Endodermal cell (in vitro differentiated cells): ENCODE data around the gene SBNO2. TPM values are rescaled to one million over a fixed set of nuclear protein-coding genes. Genes with fewer than 3 reads are reported as not detected.

Source experiments
- DNase-seq: peaks from one replicate; pipeline ENCODE4 v3.0.0-alpha.2; 2017
- H3K27ac ChIP-seq: 2 replicates; pipeline ENCODE4 v1.5.1; 2013; ENCODE audit warnings: mild to moderate bottlenecking, low read depth, low read length, moderate library complexity
- H3K27me3 ChIP-seq: 2 replicates; pipeline ENCODE4 v1.6.1; 2013; ENCODE audit warnings: mild to moderate bottlenecking, low read length, moderate library complexity; ENCODE audit not compliant: insufficient read depth, control insufficient read depth, poor library complexity, severe bottlenecking
- H3K36me3 ChIP-seq: 2 replicates; pipeline ENCODE4 v1.7.0; 2013; ENCODE audit warnings: mild to moderate bottlenecking, low read length, moderate library complexity; ENCODE audit not compliant: control insufficient read depth, insufficient read depth
- H3K4me1 ChIP-seq: one replicate; pipeline ENCODE4 v1.7.0; 2013; ENCODE audit warnings: low read length; ENCODE audit not compliant: control insufficient read depth, insufficient read depth
- H3K4me3 ChIP-seq: 2 replicates; pipeline ENCODE4 v1.5.1; 2013; ENCODE audit warnings: mild to moderate bottlenecking, low read length, moderate library complexity
- H3K9ac ChIP-seq: 2 replicates; pipeline ENCODE4 v1.6.1; 2013; ENCODE audit warnings: mild to moderate bottlenecking, low read length, moderate library complexity; ENCODE audit not compliant: poor library complexity, severe bottlenecking; ENCODE audit errors: extremely low read depth
- H3K9me3 ChIP-seq: 2 replicates; pipeline ENCODE4 v1.6.1; 2013; ENCODE audit warnings: mild to moderate bottlenecking, low read length, moderate library complexity; ENCODE audit not compliant: control insufficient read depth
- H3K27ac Mint-ChIP-seq: 2 replicates; pipeline ENCODE4 v1.8.0; 2020; ENCODE audit warnings: mixed read lengths
- H3K27me3 Mint-ChIP-seq: 2 replicates; pipeline ENCODE4 v1.8.0; 2021; ENCODE audit warnings: mild to moderate bottlenecking, mixed read lengths; ENCODE audit not compliant: insufficient read depth
- H3K36me3 Mint-ChIP-seq: 2 replicates; pipeline ENCODE4 v1.8.0; 2020; ENCODE audit warnings: low read depth, mixed read lengths
- H3K4me1 Mint-ChIP-seq: 2 replicates; pipeline ENCODE4 v1.8.0; 2020; ENCODE audit warnings: mixed read lengths
- H3K4me3 Mint-ChIP-seq: 2 replicates; pipeline ENCODE4 v1.8.0; 2020; ENCODE audit warnings: mild to moderate bottlenecking, moderate library complexity, mixed read lengths
- H3K9me3 Mint-ChIP-seq: 2 replicates; pipeline ENCODE4 v1.8.0; 2020; ENCODE audit warnings: mild to moderate bottlenecking, mixed read lengths
- CTCF ChIP-seq: fragments of 200-600 bp; sonication (generic); conservative IDR thresholded peaks from 2 replicates; pipeline ENCODE4 v1.5.0; 2021; ENCODE audit warnings: antibody characterized with exemption, mild to moderate bottlenecking
- WGBS, 2 experiments: methylation state at CpG; one replicate each; pipeline versions ENCODE4 v1.1.5 to v1.1.7; 2013; ENCODE audit warnings: missing lambda C conversion rate in 2 of 2, mixed read lengths in 1 of 2; ENCODE audit not compliant: insufficient coverage in 1 of 2, insufficient read length in 1 of 2; 5-methylcytosine and 5-hydroxymethylcytosine counted together
- total RNA-seq, 2 donors: library from RNA; stranded (reverse); fragmentation: NEBNext Ultra II Directional in 1 of 2; extraction: Animal tissue kit (Norgen Biotek cat#: 25700) in 1 of 2; gene quantifications; 2 replicates in 1 of 2; 3 replicates in 1 of 2; pipeline ENCODE4 v1.2.1, GENCODE V29; 2021

Gene SBNO2
- total RNA-seq, 2 donors from 2014 or later = 43.3 to 50.4 TPM

GRCh38 chr19:1069009-1069779 is 104.9 kb downstream of the SBNO2 start:
- peaks cover 78% of the 10 kb centered on the region for H3K27me3 ChIP-seq
- H3K4me1 ChIP-seq = peaks cover 5% of the 10 kb centered on the region
- H3K9me3 ChIP-seq = no peaks in the 10 kb centered on the region
- Mint-ChIP-seq H3K27me3 (peaks cover 63% of the 10 kb centered on the region), H3K9me3 (no peaks in the 10 kb centered on the region), H3K4me3 (no peak overlapping the region), H3K4me1 (peaks cover 4% of the 10 kb centered on the region), H3K36me3 (no peaks in the 10 kb centered on the region), H3K27ac (no peak overlapping the region)
- TF ChIP-seq CTCF = no peak
- 91 to 92% methylated on average over 19 to 25 of the region's 25 CpGs for whole genome bisulfite sequencing, 2 experiments
- no peak overlapping the region for H3K27ac ChIP-seq
- no peak for DNase-seq
- H3K36me3 ChIP-seq = no peaks in the 10 kb centered on the region
- H3K9ac ChIP-seq = no peak overlapping the region
- H3K4me3 ChIP-seq = no peak overlapping the region

- no peak overlapping the region for H3K27ac Mint-ChIP-seq
- peaks cover 65% of the 10 kb centered on the region for H3K27me3 Mint-ChIP-seq
- no peak overlapping the region for H3K9ac ChIP-seq
- no peaks in the 10 kb centered on the region for H3K36me3 ChIP-seq
- no peaks in the 10 kb centered on the region for H3K9me3 Mint-ChIP-seq
- H3K4me1 Mint-ChIP-seq = peaks cover 5% of the 10 kb centered on the region
- H3K27me3 ChIP-seq = peaks cover 80% of the 10 kb centered on the region
- WGBS, 2 experiments = 93 to 94% methylated on average over 25 to 43 of the region's 45 CpGs
- no peaks in the 10 kb centered on the region for H3K9me3 ChIP-seq
- no peaks in the 10 kb centered on the region for H3K36me3 Mint-ChIP-seq
- TF ChIP-seq CTCF = no peak
- H3K4me3 ChIP-seq = no peak overlapping the region
- H3K4me1 ChIP-seq = peaks cover 5% of the 10 kb centered on the region
- H3K27ac ChIP-seq = no peak overlapping the region
- DNase-seq = no peak
- no peak overlapping the region for H3K4me3 Mint-ChIP-seq
These were observed 105.8 kb downstream of the SBNO2 start for GRCh38 chr19:1068009-1069001.

- TF ChIP-seq CTCF = no peak
- Histone ChIP-seq H3K36me3 (no peaks in the 10 kb centered on the region), H3K27ac (no peak overlapping the region), H3K9me3 (no peaks in the 10 kb centered on the region), H3K4me3 (no peak overlapping the region), H3K4me1 (peaks cover 5% of the 10 kb centered on the region), H3K27me3 (peaks cover 78% of the 10 kb centered on the region), H3K9ac (no peak overlapping the region)
- no peaks in the 10 kb centered on the region for H3K36me3 Mint-ChIP-seq
- DNase-seq = no peak
- peaks cover 58% of the 10 kb centered on the region for H3K27me3 Mint-ChIP-seq
- no peaks in the 10 kb centered on the region for H3K9me3 Mint-ChIP-seq
- 20 to 26% methylated on average over 19 to 38 of the region's 38 CpGs for WGBS, 2 experiments
- no peak overlapping the region for H3K27ac Mint-ChIP-seq
- H3K4me3 Mint-ChIP-seq = no peak overlapping the region
- peaks cover 5% of the 10 kb centered on the region for H3K4me1 Mint-ChIP-seq
These were observed 106.6 kb downstream of the SBNO2 start for GRCh38 chr19:1067341-1067957.
